ENCODE measurements around the gene THTPA.

The THTPA gene

DNA sequence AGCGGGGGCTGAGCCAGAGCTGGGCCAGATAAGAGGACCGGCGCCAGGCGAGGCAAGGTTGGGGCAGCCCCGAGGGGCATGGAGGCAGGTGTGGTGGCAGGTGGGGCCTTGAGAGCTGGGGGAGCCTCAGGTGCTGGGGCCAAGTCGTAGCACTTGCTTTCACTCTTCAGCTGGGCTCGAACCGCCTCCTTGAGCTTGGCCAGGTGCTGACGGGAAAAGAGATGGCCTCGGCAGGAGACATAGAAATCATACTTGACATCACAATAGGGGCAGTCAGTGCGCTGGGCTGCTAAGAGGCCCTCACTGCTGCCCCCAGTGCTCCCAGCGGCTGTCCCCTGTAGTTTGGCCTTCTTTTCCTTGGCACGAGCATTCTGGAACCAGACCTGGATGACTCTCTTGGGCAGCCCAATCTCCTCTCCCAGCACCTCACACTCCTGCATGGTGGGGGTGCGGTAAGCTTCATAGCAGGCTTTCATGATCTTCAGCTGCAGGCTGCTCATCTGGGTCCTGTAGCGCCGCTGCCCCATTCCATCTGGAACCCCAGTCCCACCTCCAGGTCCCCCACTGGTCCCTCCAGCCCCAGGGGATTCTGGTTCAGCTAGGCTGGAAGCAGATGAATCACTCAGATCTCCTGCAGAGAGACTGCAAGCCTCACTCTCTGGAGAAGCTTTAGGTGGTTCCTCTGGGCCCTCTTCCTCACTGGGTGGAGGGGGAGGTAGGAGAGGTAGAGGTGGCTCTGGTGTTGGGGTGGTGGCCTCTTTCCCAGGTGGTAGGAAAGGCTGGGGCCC is 32.6 kb upstream of the THTPA start:
- H3K4me3 ChIP-seq (replicated peaks; ENCODE audit: insufficient read depth, low read length), result no peak overlapping the region
- TF ChIP-seq SPI1 (IDR thresholded peaks at IDR 0.05; ENCODE audit: borderline replicate concordance, low read depth), result no peak
- DNase-seq (ENCODE audit: low read depth in 1 of 2, low spot score in 1 of 2), result no peak
- H3K27me3 ChIP-seq (ENCODE audit: insufficient read depth, poor library complexity, severe bottlenecking), result no peaks in the 10 kb centered on the region
- no peak overlapping the region for H3K27ac ChIP-seq (replicated peaks)

DNA sequence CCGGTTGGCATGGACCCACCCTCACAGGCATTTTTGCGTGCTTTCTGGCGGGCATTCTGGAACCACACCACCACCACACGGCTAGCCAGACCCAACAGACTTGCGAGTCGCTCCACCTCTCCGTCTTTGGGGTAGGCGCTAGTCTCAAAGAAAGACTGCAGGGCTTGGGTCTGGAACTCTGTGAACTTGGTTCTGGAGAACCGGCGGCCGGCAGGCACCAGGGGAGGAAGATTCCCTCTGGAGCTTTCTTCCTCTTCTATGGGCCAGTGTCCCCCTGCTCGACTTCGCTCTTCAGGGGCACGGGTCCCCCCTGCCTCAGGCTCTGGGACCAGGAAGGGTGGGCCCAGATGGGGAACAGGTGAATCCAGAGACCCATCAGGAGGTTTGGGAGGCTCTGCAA is 31.1 kb upstream of the THTPA start:
- H3K4me3 ChIP-seq (replicated peaks; ENCODE audit: insufficient read depth, low read length), result no peak overlapping the region
- no peaks in the 10 kb centered on the region for H3K27me3 ChIP-seq (ENCODE audit: insufficient read depth, poor library complexity, severe bottlenecking)
- DNase-seq (ENCODE audit: low read depth in 1 of 2, low spot score in 1 of 2), result no peak

DNA sequence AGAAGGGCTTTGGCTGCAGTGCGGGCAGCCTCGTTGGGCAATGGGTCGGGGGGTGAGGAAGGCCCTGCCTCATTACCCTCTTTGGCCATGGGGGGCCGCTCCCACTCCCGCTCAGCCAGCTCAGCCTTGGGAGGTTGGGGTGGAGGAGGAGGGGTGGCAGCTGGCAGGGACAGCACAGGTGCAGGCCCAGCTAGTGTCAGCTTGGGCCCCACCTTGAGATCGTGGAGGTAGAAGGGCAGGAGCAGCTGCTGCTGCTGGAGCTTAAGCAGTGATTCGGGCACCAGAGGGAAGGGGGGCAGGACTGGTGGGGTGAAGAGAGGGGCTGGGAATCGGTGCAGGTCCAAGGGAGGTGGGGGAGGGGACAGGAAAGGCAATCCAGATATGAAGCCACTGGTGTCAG is 30.5 kb upstream of the THTPA start:
- TF ChIP-seq GABPA (IDR thresholded peaks at IDR 0.05; ENCODE audit: low read depth) (no peak), SPI1 (IDR thresholded peaks at IDR 0.05; ENCODE audit: borderline replicate concordance, low read depth) (no peak), POLR2AphosphoS5 (IDR thresholded peaks at IDR 0.05; ENCODE audit: low read depth) (no peak)
- TF ChIP-seq, protein P1, sequence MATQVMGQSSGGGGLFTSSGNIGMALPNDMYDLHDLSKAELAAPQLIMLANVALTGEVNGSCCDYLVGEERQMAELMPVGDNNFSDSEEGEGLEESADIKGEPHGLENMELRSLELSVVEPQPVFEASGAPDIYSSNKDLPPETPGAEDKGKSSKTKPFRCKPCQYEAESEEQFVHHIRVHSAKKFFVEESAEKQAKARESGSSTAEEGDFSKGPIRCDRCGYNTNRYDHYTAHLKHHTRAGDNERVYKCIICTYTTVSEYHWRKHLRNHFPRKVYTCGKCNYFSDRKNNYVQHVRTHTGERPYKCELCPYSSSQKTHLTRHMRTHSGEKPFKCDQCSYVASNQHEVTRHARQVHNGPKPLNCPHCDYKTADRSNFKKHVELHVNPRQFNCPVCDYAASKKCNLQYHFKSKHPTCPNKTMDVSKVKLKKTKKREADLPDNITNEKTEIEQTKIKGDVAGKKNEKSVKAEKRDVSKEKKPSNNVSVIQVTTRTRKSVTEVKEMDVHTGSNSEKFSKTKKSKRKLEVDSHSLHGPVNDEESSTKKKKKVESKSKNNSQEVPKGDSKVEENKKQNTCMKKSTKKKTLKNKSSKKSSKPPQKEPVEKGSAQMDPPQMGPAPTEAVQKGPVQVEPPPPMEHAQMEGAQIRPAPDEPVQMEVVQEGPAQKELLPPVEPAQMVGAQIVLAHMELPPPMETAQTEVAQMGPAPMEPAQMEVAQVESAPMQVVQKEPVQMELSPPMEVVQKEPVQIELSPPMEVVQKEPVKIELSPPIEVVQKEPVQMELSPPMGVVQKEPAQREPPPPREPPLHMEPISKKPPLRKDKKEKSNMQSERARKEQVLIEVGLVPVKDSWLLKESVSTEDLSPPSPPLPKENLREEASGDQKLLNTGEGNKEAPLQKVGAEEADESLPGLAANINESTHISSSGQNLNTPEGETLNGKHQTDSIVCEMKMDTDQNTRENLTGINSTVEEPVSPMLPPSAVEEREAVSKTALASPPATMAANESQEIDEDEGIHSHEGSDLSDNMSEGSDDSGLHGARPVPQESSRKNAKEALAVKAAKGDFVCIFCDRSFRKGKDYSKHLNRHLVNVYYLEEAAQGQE (IDR thresholded peaks at IDR 0.05; ENCODE audit: insufficient replicate concordance, low read depth), result no peak
- TF ChIP-seq, protein P2, sequence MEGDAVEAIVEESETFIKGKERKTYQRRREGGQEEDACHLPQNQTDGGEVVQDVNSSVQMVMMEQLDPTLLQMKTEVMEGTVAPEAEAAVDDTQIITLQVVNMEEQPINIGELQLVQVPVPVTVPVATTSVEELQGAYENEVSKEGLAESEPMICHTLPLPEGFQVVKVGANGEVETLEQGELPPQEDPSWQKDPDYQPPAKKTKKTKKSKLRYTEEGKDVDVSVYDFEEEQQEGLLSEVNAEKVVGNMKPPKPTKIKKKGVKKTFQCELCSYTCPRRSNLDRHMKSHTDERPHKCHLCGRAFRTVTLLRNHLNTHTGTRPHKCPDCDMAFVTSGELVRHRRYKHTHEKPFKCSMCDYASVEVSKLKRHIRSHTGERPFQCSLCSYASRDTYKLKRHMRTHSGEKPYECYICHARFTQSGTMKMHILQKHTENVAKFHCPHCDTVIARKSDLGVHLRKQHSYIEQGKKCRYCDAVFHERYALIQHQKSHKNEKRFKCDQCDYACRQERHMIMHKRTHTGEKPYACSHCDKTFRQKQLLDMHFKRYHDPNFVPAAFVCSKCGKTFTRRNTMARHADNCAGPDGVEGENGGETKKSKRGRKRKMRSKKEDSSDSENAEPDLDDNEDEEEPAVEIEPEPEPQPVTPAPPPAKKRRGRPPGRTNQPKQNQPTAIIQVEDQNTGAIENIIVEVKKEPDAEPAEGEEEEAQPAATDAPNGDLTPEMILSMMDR (IDR thresholded peaks at IDR 0.05; ENCODE audit: insufficient read depth, low read length), result no peak
- DNase-seq (ENCODE audit: low read depth in 1 of 2, low spot score in 1 of 2), result no peak
- Histone ChIP-seq H3K27ac (replicated peaks) (no peak overlapping the region), H3K4me3 (replicated peaks; ENCODE audit: insufficient read depth, low read length) (no peak overlapping the region), H3K27me3 (ENCODE audit: insufficient read depth, poor library complexity, severe bottlenecking) (no peaks in the 10 kb centered on the region)

More for the DNA sequence above, 31.1 kb upstream of the THTPA start:
- TF ChIP-seq, protein P1 (IDR thresholded peaks at IDR 0.05; ENCODE audit: insufficient replicate concordance, low read depth), result no peak
- TF ChIP-seq GABPA (IDR thresholded peaks at IDR 0.05; ENCODE audit: low read depth) (no peak), SPI1 (IDR thresholded peaks at IDR 0.05; ENCODE audit: borderline replicate concordance, low read depth) (no peak), POLR2AphosphoS5 (IDR thresholded peaks at IDR 0.05; ENCODE audit: low read depth) (no peak)
- TF ChIP-seq, protein P2 (IDR thresholded peaks at IDR 0.05; ENCODE audit: insufficient read depth, low read length), result no peak
- peak overlapping the region; percentile 20; the same call in 1 of the 2 replicates for H3K27ac ChIP-seq (replicated peaks)

DNA sequence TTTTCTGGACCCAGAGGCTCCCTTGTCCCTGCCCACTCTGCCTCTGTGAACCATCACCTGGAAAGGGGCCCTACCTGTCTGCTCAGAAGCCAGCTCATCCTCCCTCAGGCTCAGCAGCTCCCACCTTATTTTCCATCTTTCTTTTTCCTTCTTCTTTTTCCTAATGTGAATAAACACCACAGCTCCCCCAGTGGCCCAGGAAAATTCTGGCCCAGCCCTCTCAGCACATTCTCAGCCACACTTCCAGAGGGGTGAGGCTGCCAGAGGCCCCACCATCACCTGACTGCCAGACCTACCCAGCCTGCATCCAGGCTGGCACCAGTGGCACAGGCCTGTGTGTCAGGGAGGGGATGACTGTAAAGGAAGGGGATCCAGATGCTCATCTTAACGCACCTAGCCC is 27.5 kb upstream of the THTPA start:
- TF ChIP-seq GABPA (IDR thresholded peaks at IDR 0.05; ENCODE audit: low read depth) (no peak), POLR2AphosphoS5 (IDR thresholded peaks at IDR 0.05; ENCODE audit: low read depth) (no peak), SPI1 (IDR thresholded peaks at IDR 0.05; ENCODE audit: borderline replicate concordance, low read depth) (no peak)
- TF ChIP-seq, protein P2 (IDR thresholded peaks at IDR 0.05; ENCODE audit: insufficient read depth, low read length), result no peak
- TF ChIP-seq, protein P1 (IDR thresholded peaks at IDR 0.05; ENCODE audit: insufficient replicate concordance, low read depth), result no peak
- no peak for DNase-seq (ENCODE audit: low read depth in 1 of 2, low spot score in 1 of 2)
- Histone ChIP-seq H3K27ac (replicated peaks) (no peak overlapping the region), H3K4me3 (replicated peaks; ENCODE audit: insufficient read depth, low read length) (no peak overlapping the region), H3K27me3 (ENCODE audit: insufficient read depth, poor library complexity, severe bottlenecking) (no peaks in the 10 kb centered on the region)
